Hepatocyte (in vitro differentiated cells): ENCODE data around the gene G3BP1. TPM values are rescaled to one million over a fixed set of nuclear protein-coding genes. Genes with fewer than 3 reads are reported as not detected.

Experiments
- DNase-seq: peaks from one replicate; pipeline ENCODE4 v3.0.0-alpha.2; 2016; ENCODE audit warnings: low spot score
- H2AFZ ChIP-seq: fragments of 200-600 bp; sonication (generic); 2 replicates; pipeline ENCODE4 v1.6.0; 2016; ENCODE audit warnings: antibody characterized with exemption, mild to moderate bottlenecking
- H3K27ac ChIP-seq: fragments of 200-600 bp; sonication (generic); 2 replicates; pipeline ENCODE4 v1.5.1; 2016; ENCODE audit warnings: mild to moderate bottlenecking
- H3K27me3 ChIP-seq: fragments of 200-600 bp; sonication (generic); 2 replicates; pipeline ENCODE4 v1.6.1; 2016
- H3K36me3 ChIP-seq: fragments of 200-600 bp; sonication (generic); replicated peaks from 2 replicates; pipeline ENCODE4 v1.5.1; 2016; ENCODE audit warnings: low read depth; ENCODE audit not compliant: insufficient read depth
- H3K4me1 ChIP-seq: fragments of 200-600 bp; sonication (generic); 2 replicates; pipeline ENCODE4 v1.5.1; 2016; ENCODE audit warnings: mild to moderate bottlenecking, moderate library complexity; ENCODE audit not compliant: insufficient read depth
- H3K4me2 ChIP-seq: fragments of 200-600 bp; sonication (generic); 2 replicates; pipeline ENCODE4 v1.6.0; 2016
- H3K4me3 ChIP-seq: fragments of 200-600 bp; sonication (generic); 2 replicates; pipeline ENCODE4 v1.5.1; 2016; ENCODE audit warnings: mild to moderate bottlenecking
- H3K79me2 ChIP-seq: fragments of 200-600 bp; sonication (generic); 2 replicates; pipeline ENCODE4 v1.6.0; 2017; ENCODE audit warnings: mild to moderate bottlenecking
- H3K9me2 ChIP-seq: fragments of 200-600 bp; sonication (generic); replicated peaks from 2 replicates; pipeline ENCODE4 v1.6.0; 2017; ENCODE audit warnings: mild to moderate bottlenecking; ENCODE audit not compliant: insufficient read depth
- H3K9me3 ChIP-seq: fragments of 200-600 bp; sonication (generic); 2 replicates; pipeline ENCODE4 v1.5.1; 2016; ENCODE audit warnings: low read depth, mild to moderate bottlenecking
- H4K20me1 ChIP-seq: fragments of 200-600 bp; sonication (generic); 2 replicates; pipeline ENCODE4 v1.6.0; 2016; ENCODE audit warnings: mild to moderate bottlenecking; ENCODE audit not compliant: insufficient read depth, poor library complexity, severe bottlenecking
- EZH2 ChIP-seq: fragments of 200-600 bp; sonication (generic); IDR thresholded peaks from 2 replicates; pipeline ENCODE4 v1.6.1; 2016; ENCODE audit warnings: antibody characterized with exemption, mild to moderate bottlenecking, borderline replicate concordance
- EZH2phosphoT487 ChIP-seq: fragments of 200-600 bp; sonication (generic); IDR thresholded peaks from one replicate; pipeline ENCODE4 v1.6.1; 2018; ENCODE audit warnings: antibody characterized with exemption, mild to moderate bottlenecking, low read depth, moderate library complexity; ENCODE audit not compliant: unreplicated experiment, severe bottlenecking
- WGBS: methylation state at CpG from one replicate; pipeline ENCODE4 v1.1.6; 2016; ENCODE audit warnings: low lambda C conversion rate; ENCODE audit errors: missing lambda C conversion rate; 5-methylcytosine and 5-hydroxymethylcytosine counted together
- polyA plus RNA-seq: library from polyadenylated mRNA; unstranded; fragments of >200 nt; fragmentation: Nextera tagmentation; extraction: Ambion mirVana; gene quantifications from 2 replicates; pipeline ENCODE4 v1.2.1, GENCODE V29; 2016
- total RNA-seq: library from RNA; depleted of rRNA; stranded (reverse); fragments of >200 nt; gene quantifications from 2 replicates; pipeline ENCODE4 v1.2.3, GENCODE V29; 2014
- TF ChIP-seq, protein P1 (sequence below): fragments of 200-600 bp; sonication (generic); IDR thresholded peaks from 2 replicates; pipeline ENCODE4 v1.5.1; 2016; ENCODE audit warnings: antibody characterized with exemption, mild to moderate bottlenecking; ENCODE audit not compliant: poor library complexity

The G3BP1 gene
- total and polyA plus RNA-seq, 2 experiments from 2014 or later = 123 to 151 TPM

DNA sequence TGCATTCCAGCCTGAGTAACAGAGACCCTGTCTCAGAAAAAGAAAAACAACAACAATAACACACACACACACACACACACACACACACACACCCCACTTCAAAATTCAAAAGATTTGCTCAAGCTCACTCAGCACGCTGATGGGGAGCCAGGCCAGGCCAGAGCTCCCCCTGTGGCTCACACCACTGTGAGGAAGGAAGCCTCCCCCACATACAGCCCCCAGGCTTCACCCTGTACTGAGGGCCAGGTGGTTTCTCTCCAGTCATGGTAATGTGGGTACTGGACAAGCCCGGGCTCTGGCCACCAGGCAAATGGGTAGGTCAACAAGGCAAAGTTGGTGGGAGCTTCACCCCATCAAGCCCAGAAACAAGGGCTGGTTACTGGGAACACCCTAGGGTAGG lies 32.4 kb upstream of the G3BP1 start:
- H3K27me3 ChIP-seq = no peaks in the 10 kb centered on the region
- no peak for TF ChIP-seq EZH2
- TF ChIP-seq EZH2phosphoT487 = no peak
- TF ChIP-seq, protein P1, sequence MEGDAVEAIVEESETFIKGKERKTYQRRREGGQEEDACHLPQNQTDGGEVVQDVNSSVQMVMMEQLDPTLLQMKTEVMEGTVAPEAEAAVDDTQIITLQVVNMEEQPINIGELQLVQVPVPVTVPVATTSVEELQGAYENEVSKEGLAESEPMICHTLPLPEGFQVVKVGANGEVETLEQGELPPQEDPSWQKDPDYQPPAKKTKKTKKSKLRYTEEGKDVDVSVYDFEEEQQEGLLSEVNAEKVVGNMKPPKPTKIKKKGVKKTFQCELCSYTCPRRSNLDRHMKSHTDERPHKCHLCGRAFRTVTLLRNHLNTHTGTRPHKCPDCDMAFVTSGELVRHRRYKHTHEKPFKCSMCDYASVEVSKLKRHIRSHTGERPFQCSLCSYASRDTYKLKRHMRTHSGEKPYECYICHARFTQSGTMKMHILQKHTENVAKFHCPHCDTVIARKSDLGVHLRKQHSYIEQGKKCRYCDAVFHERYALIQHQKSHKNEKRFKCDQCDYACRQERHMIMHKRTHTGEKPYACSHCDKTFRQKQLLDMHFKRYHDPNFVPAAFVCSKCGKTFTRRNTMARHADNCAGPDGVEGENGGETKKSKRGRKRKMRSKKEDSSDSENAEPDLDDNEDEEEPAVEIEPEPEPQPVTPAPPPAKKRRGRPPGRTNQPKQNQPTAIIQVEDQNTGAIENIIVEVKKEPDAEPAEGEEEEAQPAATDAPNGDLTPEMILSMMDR = no peak
- no peak overlapping the region for H2AFZ ChIP-seq
- H4K20me1 ChIP-seq = no peaks in the 10 kb centered on the region
- H3K4me1 ChIP-seq = peaks cover 34% of the 10 kb centered on the region
- 89% methylated on average over 2 of the region's 2 CpGs for WGBS
- DNase-seq = peak; percentile 34
- peaks cover 4% of the 10 kb centered on the region for H3K79me2 ChIP-seq
- H3K4me2 ChIP-seq = peak overlapping the region; percentile 63
- no peaks in the 10 kb centered on the region for H3K9me3 ChIP-seq
- H3K4me3 ChIP-seq = no peak overlapping the region
- peak overlapping the region; percentile 90 for H3K27ac ChIP-seq
- H3K36me3 ChIP-seq = no peaks in the 10 kb centered on the region
- H3K9me2 ChIP-seq = no peaks in the 10 kb centered on the region

DNA sequence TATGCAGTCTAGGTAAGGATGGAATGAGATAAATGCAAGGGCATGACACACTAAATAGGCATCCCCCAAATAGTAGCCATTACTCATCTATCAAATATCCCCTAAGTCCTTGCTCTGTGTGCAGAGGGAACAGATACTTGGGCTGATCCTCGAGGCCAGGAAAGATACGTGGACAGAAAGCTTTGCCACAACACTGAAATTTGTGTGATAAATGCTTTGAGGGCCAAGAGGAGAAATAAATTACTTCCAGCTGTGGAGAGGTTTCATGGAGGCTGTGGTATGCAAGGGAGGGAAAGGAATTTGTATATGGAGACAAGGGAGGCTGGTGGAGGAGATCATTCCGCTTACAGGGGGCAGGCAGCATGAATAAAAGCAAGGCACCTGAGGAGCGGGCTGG lies 31.8 kb upstream of the G3BP1 start:
- Histone ChIP-seq H4K20me1 (no peaks in the 10 kb centered on the region), H3K27ac (peak overlapping the region; percentile 90), H3K36me3 (no peaks in the 10 kb centered on the region), H3K79me2 (peaks cover 4% of the 10 kb centered on the region), H3K9me3 (no peaks in the 10 kb centered on the region), H3K4me1 (peaks cover 34% of the 10 kb centered on the region), H3K4me3 (no peak overlapping the region), H2AFZ (no peak overlapping the region), H3K9me2 (no peaks in the 10 kb centered on the region), H3K4me2 (peak overlapping the region; percentile 63), H3K27me3 (no peaks in the 10 kb centered on the region)
- DNase-seq = no peak
- TF ChIP-seq EZH2 = no peak
- TF ChIP-seq, protein P1 = no peak
- TF ChIP-seq EZH2phosphoT487 = no peak
- 36% methylated on average over 4 of the region's 4 CpGs for WGBS

DNA sequence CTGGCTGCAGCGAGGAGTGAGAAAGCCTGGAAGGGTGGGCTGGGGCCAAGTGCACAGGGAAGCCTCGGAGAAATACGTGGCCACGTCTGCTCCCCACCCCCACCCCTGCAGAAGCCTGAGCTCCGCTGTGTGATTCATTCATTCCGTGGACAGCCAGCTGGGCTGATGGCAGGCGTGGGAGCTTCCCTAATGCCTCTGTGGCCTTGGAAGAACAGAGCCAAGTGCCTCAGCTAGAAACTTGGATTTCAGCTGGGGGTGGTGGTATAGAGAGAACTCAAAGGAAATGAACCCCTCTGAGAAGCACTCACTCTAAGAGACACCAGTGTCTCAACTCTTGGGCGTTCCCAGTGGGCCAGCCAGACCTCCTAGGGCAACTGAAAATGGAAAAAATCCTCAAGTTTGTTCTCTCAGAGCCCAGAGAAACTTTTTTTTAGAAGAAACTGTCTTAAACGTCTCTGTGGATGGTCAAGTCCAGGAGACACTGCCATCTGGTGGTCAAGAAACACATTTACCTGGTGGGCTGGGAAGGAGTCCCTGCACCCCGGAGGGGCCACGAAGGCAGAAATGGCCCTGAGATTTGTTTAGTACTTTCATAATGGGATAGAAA lies 31.3 kb upstream of the G3BP1 start:
- WGBS = 12% methylated on average over 11 of the region's 11 CpGs

More for the DNA sequence above, 31.3 kb upstream of the G3BP1 start:
- H2AFZ ChIP-seq = no peak overlapping the region
- peak; percentile 92 for DNase-seq
- peaks cover 4% of the 10 kb centered on the region for H3K79me2 ChIP-seq
- no peak overlapping the region for H3K4me3 ChIP-seq
- no peaks in the 10 kb centered on the region for H3K27me3 ChIP-seq
- TF ChIP-seq, protein P1 = peak; percentile 100
- TF ChIP-seq EZH2phosphoT487 = no peak
- peak overlapping the region; percentile 63 for H3K4me2 ChIP-seq
- no peaks in the 10 kb centered on the region for H3K9me2 ChIP-seq
- no peaks in the 10 kb centered on the region for H4K20me1 ChIP-seq
- no peaks in the 10 kb centered on the region for H3K9me3 ChIP-seq
- H3K4me1 ChIP-seq = peaks cover 34% of the 10 kb centered on the region
- H3K36me3 ChIP-seq = no peaks in the 10 kb centered on the region
- H3K27ac ChIP-seq = peak overlapping the region; percentile 90
